ENCODE measurements around the gene POC1A. TPM values are rescaled to one million over a fixed set of nuclear protein-coding genes. Genes with fewer than 3 reads are reported as not detected.

Gene POC1A
- total and polyA plus RNA-seq, 2 donors (not counting 1 experiment from before 2014, with no cell fraction given), result 3.8 to 17.7 TPM

DNA sequence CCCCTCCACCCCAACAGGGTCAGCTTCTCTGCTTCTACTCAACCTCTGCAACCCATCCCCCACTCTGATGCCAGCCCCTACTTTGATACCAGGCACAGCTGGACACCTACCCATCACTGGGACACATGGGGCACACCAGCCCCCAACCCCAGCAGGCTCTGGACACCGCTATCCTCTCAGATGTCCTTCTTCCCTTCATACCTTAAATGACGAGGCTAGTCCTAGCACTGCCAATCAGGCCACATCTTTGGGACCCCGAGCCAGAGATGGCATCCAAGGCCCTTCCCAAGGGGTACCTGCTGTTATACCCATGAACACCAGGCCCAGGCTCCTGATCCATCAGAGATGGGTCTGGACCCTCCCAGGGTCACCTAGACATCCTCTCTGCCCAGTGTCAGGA, 10.6 kb downstream of the POC1A start:
- H3K4me1 ChIP-seq (ENCODE audit: control insufficient read depth, extremely low read depth, insufficient read depth, low read length), result no peaks in the 10 kb centered on the region
- H3K27ac ChIP-seq (ENCODE audit: insufficient read depth, low read length), result no peak overlapping the region
- no peak overlapping the region for H2AFZ ChIP-seq (ENCODE audit: low read length)
- H3K4me2 ChIP-seq (ENCODE audit: extremely low read depth, insufficient read depth, low read length), result no peak overlapping the region
- no peaks in the 10 kb centered on the region for H3K9me3 ChIP-seq (ENCODE audit: control insufficient read depth, insufficient read depth, low read depth, low read length)
- no peaks in the 10 kb centered on the region for H3K27me3 ChIP-seq (ENCODE audit: control insufficient read depth, insufficient read depth, low read length)
- TF ChIP-seq, protein P1, sequence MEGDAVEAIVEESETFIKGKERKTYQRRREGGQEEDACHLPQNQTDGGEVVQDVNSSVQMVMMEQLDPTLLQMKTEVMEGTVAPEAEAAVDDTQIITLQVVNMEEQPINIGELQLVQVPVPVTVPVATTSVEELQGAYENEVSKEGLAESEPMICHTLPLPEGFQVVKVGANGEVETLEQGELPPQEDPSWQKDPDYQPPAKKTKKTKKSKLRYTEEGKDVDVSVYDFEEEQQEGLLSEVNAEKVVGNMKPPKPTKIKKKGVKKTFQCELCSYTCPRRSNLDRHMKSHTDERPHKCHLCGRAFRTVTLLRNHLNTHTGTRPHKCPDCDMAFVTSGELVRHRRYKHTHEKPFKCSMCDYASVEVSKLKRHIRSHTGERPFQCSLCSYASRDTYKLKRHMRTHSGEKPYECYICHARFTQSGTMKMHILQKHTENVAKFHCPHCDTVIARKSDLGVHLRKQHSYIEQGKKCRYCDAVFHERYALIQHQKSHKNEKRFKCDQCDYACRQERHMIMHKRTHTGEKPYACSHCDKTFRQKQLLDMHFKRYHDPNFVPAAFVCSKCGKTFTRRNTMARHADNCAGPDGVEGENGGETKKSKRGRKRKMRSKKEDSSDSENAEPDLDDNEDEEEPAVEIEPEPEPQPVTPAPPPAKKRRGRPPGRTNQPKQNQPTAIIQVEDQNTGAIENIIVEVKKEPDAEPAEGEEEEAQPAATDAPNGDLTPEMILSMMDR (conservative IDR thresholded peaks at IDR 0.05 in 1 of 2, IDR thresholded peaks at IDR 0.05 in 1 of 2; ENCODE audit: low read depth in 1 of 2, low read length in 2 of 2), result no peak
- TF ChIP-seq EZH2 (IDR thresholded peaks at IDR 0.05; ENCODE audit: low read length, missing control alignments), result no peak
- no peak for DNase-seq (ENCODE audit: low read depth in 2 of 2)
- peaks cover 9% of the 10 kb centered on the region for H3K36me3 ChIP-seq (ENCODE audit: control insufficient read depth, insufficient read depth, low read length)
- H3K4me3 ChIP-seq (replicated peaks in 1 of 4; ENCODE audit: control extremely low read depth in 1 of 4, insufficient read depth in 1 of 4, low read depth in 3 of 4, low read length in 4 of 4), result no peak overlapping the region
- no peak overlapping the region for H3K9ac ChIP-seq (ENCODE audit: insufficient read depth, low read length)
- H4K20me1 ChIP-seq (ENCODE audit: control insufficient read depth, extremely low read depth, insufficient read depth, low read length), result no peaks in the 10 kb centered on the region
- H3K79me2 ChIP-seq (ENCODE audit: control insufficient read depth, insufficient read depth, low read length), result no peaks in the 10 kb centered on the region

DNA sequence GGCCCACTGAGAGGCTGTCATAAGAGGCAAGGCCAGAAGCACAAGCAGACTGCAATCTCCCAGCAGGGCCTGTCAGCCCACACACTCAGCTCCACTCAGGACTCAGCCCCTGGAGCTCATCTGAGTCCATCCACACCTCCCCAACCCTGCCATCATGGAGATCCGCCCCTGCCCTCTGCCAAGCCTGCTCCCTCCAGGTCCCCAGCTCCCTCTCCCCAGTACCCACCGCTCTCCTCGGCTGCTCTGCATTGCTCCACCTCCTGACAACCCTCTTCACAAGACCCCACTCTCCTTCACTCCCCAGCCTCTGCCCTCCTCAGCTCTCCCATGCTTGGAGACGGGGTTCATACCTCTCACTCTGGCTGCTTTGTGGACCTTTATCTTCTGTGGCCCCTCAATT, 11.1 kb downstream of the POC1A start:
- no peak for DNase-seq (ENCODE audit: low read depth in 2 of 2)
- no peaks in the 10 kb centered on the region for H3K4me1 ChIP-seq (ENCODE audit: control insufficient read depth, extremely low read depth, insufficient read depth, low read length)
- no peak overlapping the region for H3K9ac ChIP-seq (ENCODE audit: insufficient read depth, low read length)
- H3K27me3 ChIP-seq (ENCODE audit: control insufficient read depth, insufficient read depth, low read length), result no peaks in the 10 kb centered on the region
- no peaks in the 10 kb centered on the region for H3K79me2 ChIP-seq (ENCODE audit: control insufficient read depth, insufficient read depth, low read length)
- no peaks in the 10 kb centered on the region for H3K9me3 ChIP-seq (ENCODE audit: control insufficient read depth, insufficient read depth, low read depth, low read length)
- no peak overlapping the region for H2AFZ ChIP-seq (ENCODE audit: low read length)
- no peak overlapping the region for H3K27ac ChIP-seq (ENCODE audit: insufficient read depth, low read length)
- H3K4me3 ChIP-seq (replicated peaks in 1 of 4; ENCODE audit: control extremely low read depth in 1 of 4, insufficient read depth in 1 of 4, low read depth in 3 of 4, low read length in 4 of 4), result no peak overlapping the region
- no peaks in the 10 kb centered on the region for H4K20me1 ChIP-seq (ENCODE audit: control insufficient read depth, extremely low read depth, insufficient read depth, low read length)
- no peak overlapping the region for H3K4me2 ChIP-seq (ENCODE audit: extremely low read depth, insufficient read depth, low read length)
- TF ChIP-seq, protein P1 (conservative IDR thresholded peaks at IDR 0.05 in 1 of 2, IDR thresholded peaks at IDR 0.05 in 1 of 2; ENCODE audit: low read depth in 1 of 2, low read length in 2 of 2), result no peak
- TF ChIP-seq EZH2 (IDR thresholded peaks at IDR 0.05; ENCODE audit: low read length, missing control alignments), result no peak
- H3K36me3 ChIP-seq (ENCODE audit: control insufficient read depth, insufficient read depth, low read length), result peaks cover 9% of the 10 kb centered on the region

DNA sequence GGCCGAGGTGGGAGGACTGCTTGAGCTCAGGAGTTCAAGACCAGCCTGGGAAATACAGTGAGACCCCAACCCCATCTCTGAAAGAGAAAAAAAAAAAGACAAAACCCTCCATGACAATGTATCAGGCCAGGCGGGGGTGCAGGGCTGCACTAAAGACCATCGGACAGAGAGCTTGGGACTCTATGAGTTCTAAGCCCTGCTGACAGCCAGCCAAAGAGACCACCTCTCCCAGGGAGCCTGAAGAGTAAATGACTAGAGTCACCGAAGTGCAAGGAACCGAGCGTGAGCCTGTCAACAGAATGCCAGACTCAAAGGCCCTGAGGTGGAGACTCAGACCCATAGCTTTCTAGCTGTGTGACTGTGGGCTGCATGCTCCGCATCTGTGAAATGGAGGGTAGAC, 12.5 kb downstream of the POC1A start:
- H3K4me2 ChIP-seq (ENCODE audit: extremely low read depth, insufficient read depth, low read length), result no peak overlapping the region
- no peaks in the 10 kb centered on the region for H3K27me3 ChIP-seq (ENCODE audit: control insufficient read depth, insufficient read depth, low read length)
- no peak overlapping the region for H3K27ac ChIP-seq (ENCODE audit: insufficient read depth, low read length)
- H3K4me3 ChIP-seq (replicated peaks in 1 of 4; ENCODE audit: control extremely low read depth in 1 of 4, insufficient read depth in 1 of 4, low read depth in 3 of 4, low read length in 4 of 4), result no peak overlapping the region
- no peak for DNase-seq (ENCODE audit: low read depth in 2 of 2)
- TF ChIP-seq, protein P1 (conservative IDR thresholded peaks at IDR 0.05 in 1 of 2, IDR thresholded peaks at IDR 0.05 in 1 of 2; ENCODE audit: low read depth in 1 of 2, low read length in 2 of 2), result no peak
- TF ChIP-seq EZH2 (IDR thresholded peaks at IDR 0.05; ENCODE audit: low read length, missing control alignments), result no peak
- H3K9me3 ChIP-seq (ENCODE audit: control insufficient read depth, insufficient read depth, low read depth, low read length), result no peaks in the 10 kb centered on the region
- H2AFZ ChIP-seq (ENCODE audit: low read length), result no peak overlapping the region
- peaks cover 10% of the 10 kb centered on the region for H3K36me3 ChIP-seq (ENCODE audit: control insufficient read depth, insufficient read depth, low read length)
- H4K20me1 ChIP-seq (ENCODE audit: control insufficient read depth, extremely low read depth, insufficient read depth, low read length), result no peaks in the 10 kb centered on the region
- H3K9ac ChIP-seq (ENCODE audit: insufficient read depth, low read length), result no peak overlapping the region
- no peaks in the 10 kb centered on the region for H3K79me2 ChIP-seq (ENCODE audit: control insufficient read depth, insufficient read depth, low read length)
- H3K4me1 ChIP-seq (ENCODE audit: control insufficient read depth, extremely low read depth, insufficient read depth, low read length), result no peaks in the 10 kb centered on the region

All from fibroblast of lung (primary cell).